GM18505 (cell line): ENCODE data around the gene KLF16.

Experiments used
- ATAC-seq: cut with Tn5 transposase; IDR thresholded peaks from one replicate; pipeline ENCODE4 v1.9.1; 2021; ENCODE audit not compliant: unreplicated experiment
- POLR2A ChIP-seq: IDR thresholded peaks from 4 replicates; pipeline ENCODE4 v1.6.1; 2011; ENCODE audit warnings: borderline replicate concordance; ENCODE audit not compliant: insufficient read depth, insufficient read length; ENCODE audit errors: extremely low read depth

KLF16 gene

DNA sequence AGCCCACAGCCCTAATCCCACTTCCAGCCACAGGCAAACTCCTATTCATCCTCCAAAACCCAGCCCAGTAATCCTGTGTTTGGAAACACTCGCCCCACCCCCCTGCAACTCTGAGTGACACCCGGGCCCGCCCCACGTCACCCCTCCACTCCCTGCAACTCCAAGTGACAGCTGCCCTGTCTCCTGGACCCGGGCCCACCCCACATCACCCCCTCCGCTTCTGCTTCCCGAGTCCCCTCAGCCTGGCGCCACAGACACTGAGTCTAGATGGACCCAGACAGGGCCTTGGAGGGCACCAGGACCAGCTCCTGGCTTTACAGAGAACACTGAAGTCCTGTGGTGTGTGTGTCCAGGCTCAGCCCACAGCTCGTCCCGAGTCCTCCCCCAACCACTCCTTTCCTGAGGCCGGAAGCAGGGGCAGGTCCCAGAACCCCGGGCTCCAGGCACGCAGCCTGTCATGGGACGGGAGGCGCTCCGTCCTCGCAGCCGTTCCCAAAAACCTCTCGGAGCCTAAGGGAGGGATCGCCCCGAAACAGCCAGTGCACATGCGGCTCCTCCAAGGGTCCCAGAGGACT, 22.8 kb downstream of the KLF16 start:
- no peak for ATAC-seq
- no peak for TF ChIP-seq POLR2A

GRCh38 chr19:1839658-1840540, 23.5 kb downstream of the KLF16 start:
- no peak for TF ChIP-seq POLR2A
- no peak for ATAC-seq

GRCh38 chr19:1837625-1838105, 25.7 kb downstream of the KLF16 start:
- ATAC-seq: no peak
- no peak for TF ChIP-seq POLR2A

GRCh38 chr19:1837222-1837565, 26.2 kb downstream of the KLF16 start:
- ATAC-seq: no peak
- TF ChIP-seq POLR2A: no peak

DNA sequence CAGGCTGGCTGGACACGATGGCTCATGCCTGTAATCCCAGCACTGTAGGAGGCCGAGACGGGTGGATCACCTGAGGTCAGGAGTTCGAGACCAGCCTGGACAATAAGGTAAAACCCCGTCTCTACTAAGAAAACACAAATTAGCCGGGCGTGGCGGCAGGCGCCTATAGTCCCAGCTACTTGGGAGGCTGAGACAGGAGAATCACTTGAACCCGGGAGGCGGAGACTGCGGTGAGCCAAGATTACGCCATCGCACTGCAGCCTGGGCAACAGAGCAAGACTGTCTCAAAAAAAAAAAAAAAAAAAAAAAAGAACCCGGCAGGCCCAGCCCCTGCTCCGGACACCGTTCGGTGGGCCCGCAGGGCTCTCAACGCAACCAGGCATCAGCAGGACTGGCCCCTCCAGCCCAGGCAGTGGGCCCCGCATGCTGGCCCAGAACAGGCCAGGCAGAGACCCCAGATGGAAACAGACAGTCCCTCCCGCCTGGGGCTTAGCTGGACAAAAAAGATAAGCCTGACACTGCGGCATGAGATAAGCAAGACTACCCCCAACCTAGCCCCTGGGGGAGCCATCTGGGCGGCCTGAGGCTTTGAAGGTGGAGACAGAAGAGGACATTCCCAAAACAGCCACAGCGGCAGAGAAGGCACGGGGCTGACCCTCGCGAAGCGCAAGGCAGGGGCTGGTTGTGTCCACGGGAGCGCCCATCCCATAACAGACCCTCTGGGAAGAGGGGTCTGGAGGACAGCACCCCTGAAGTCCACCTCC, 26.7 kb downstream of the KLF16 start:
- no peak for TF ChIP-seq POLR2A
- ATAC-seq: no peak

DNA sequence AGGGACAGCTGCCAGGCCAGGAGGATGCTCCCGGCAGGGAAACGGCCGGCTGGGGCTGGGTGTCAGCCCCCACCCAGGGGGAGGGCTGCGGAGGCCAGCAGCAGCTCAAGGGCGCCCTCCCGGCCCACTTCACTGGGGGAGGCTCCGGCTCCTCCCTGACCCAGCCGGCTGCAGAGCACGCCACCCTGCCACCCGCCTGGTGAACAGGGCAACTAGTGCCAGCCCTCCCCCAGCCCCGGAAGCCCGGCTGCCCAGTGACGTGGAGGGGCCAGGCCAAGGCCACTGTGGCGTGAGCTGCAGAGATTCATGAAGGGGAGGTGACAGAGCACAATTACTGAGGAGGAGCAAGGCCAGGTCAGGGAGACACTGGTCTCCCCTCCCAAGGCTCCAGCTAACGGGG, 29.8 kb downstream of the KLF16 start:
- ATAC-seq: no peak
- no peak for TF ChIP-seq POLR2A

GRCh38 chr19:1832046-1832663, 31.2 kb downstream of the KLF16 start:
- no peak for TF ChIP-seq POLR2A

DNA sequence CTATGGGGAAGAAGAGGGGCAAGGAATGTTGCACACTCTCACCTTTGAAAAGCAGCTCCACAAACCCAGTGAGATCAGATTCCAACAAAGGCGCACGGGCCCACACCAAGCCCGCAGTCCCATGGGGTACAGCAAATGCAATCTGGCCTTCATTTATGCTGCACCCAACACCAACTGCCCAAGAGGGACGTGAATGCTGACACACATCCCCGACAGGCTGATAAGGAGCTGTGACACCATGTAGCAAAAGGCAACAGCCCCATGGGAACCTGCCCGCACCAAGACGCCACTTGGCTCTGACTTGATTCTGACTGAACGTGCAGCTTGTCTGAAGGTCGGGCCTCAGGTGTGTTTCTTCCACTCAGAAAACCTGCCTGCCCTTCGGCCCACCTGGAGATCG, 32.4 kb downstream of the KLF16 start:
- ATAC-seq: no peak

More at GRCh38 chr19:1832046-1832663, 31.2 kb downstream of the KLF16 start:
- no peak for ATAC-seq

DNA sequence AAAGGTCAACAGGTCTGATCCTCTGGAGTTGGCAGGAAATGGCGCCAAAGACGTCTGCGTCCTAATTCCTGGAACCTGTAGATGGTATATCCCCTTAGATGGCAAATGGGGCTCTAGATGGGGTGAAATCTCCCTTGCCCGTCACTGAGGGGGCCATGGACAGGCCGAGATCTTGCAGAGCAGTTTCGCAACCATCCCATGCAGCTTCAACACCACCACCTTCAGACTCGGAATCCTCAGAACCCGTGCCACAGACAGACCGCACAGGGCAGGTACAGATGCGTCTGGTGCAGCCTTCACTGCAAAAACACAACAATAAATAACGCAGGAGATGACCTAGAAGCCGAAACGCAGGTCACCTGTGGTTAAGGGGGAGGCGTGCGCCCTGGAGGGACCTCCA, 32.8 kb downstream of the KLF16 start:
- ATAC-seq: no peak
- TF ChIP-seq POLR2A: no peak

More for the DNA sequence above, 32.4 kb downstream of the KLF16 start:
- no peak for TF ChIP-seq POLR2A

DNA sequence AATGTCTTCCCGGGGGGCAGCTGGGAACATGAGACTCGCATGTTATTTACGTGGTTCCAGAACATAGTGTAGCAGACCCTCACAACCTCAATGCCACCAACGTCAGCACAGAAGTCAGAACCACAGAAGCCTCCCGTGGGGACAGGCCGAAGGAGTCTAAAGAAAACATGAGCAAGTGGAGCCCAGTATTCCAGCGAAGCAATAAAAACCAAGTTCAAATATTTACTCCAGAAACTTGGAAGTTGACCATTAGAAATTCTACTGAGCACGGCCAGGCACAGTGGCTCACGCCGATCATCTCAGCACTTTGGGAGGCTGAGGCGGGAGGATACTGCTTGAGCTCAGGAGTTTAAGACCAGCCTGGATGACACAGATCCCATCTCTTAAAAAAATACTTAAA, 33.4 kb downstream of the KLF16 start:
- no peak for TF ChIP-seq POLR2A
- ATAC-seq: no peak

- TF ChIP-seq POLR2A: no peak
- no peak for ATAC-seq
Observed at GRCh38 chr19:1828279-1829238, 34.8 kb downstream of the KLF16 start.

- ATAC-seq: no peak
Observed at GRCh38 chr19:1827566-1828278, 35.7 kb downstream of the KLF16 start.

More at GRCh38 chr19:1827566-1828278, 35.7 kb downstream of the KLF16 start:
- TF ChIP-seq POLR2A: no peak
